HFF-Myc (cell line): Measurements from ENCODE around the gene ETNK2.

Source experiments
- DNase-seq: peaks from one replicate; pipeline ENCODE4 v3.0.0-alpha.2; 2011; ENCODE audit warnings: low read depth; ENCODE audit errors: extremely low read depth
- H3K4me3 ChIP-seq: replicated peaks from 2 replicates; pipeline ENCODE4 v1.5.1; 2011; ENCODE audit warnings: low read depth, mild to moderate bottlenecking, control low read depth, low read length
- TF ChIP-seq, protein P1 (sequence below): IDR thresholded peaks from 2 replicates; pipeline ENCODE4 v1.5.1; 2012; ENCODE audit warnings: mild to moderate bottlenecking, low read depth, low read length, control low read depth; ENCODE audit errors: missing control alignments

Gene ETNK2

DNA sequence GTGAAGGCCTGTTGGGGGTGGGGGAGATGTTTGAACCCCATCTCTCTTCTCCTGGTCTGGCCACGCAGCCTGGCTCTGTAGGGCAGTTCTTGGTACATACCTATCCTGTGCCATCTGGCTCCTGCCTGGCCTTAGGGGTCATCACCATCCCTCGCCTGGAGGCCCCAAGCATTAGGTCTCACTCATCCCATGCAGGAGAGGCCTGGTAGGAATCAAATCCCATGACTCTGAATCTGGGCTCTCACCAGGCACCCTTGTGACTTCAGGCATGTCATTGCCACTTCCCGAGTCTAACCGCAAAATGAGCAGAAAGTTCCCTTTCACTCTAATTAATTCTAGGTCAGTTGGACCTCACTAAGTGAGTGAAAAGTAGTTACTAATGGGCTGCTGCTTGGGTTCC lies 37.2 kb downstream of the ETNK2 start:
- no peak for DNase-seq
- TF ChIP-seq, protein P1, sequence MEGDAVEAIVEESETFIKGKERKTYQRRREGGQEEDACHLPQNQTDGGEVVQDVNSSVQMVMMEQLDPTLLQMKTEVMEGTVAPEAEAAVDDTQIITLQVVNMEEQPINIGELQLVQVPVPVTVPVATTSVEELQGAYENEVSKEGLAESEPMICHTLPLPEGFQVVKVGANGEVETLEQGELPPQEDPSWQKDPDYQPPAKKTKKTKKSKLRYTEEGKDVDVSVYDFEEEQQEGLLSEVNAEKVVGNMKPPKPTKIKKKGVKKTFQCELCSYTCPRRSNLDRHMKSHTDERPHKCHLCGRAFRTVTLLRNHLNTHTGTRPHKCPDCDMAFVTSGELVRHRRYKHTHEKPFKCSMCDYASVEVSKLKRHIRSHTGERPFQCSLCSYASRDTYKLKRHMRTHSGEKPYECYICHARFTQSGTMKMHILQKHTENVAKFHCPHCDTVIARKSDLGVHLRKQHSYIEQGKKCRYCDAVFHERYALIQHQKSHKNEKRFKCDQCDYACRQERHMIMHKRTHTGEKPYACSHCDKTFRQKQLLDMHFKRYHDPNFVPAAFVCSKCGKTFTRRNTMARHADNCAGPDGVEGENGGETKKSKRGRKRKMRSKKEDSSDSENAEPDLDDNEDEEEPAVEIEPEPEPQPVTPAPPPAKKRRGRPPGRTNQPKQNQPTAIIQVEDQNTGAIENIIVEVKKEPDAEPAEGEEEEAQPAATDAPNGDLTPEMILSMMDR = no peak
- H3K4me3 ChIP-seq = no peak overlapping the region

DNA sequence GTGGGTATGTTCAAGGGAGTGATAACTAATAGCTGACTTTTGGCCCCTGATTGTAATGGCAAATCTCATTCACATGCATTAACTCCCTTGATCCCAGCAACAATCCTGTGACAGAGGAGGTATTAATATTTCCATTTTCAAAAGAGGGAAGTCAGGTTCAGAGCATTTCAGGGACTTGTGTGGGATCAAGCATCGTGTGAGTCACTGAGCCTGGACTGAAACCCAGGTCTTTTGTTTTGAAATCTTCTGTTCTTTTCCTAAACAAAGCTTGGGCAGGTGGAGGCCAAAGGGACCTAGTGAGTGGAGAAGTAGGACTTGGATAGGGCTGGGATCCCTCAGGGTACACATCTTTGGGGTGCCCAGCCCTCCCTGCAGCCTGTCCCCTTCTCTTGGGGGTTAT lies 37.9 kb downstream of the ETNK2 start:
- H3K4me3 ChIP-seq = no peak overlapping the region
- no peak for DNase-seq
- TF ChIP-seq, protein P1 = no peak

DNA sequence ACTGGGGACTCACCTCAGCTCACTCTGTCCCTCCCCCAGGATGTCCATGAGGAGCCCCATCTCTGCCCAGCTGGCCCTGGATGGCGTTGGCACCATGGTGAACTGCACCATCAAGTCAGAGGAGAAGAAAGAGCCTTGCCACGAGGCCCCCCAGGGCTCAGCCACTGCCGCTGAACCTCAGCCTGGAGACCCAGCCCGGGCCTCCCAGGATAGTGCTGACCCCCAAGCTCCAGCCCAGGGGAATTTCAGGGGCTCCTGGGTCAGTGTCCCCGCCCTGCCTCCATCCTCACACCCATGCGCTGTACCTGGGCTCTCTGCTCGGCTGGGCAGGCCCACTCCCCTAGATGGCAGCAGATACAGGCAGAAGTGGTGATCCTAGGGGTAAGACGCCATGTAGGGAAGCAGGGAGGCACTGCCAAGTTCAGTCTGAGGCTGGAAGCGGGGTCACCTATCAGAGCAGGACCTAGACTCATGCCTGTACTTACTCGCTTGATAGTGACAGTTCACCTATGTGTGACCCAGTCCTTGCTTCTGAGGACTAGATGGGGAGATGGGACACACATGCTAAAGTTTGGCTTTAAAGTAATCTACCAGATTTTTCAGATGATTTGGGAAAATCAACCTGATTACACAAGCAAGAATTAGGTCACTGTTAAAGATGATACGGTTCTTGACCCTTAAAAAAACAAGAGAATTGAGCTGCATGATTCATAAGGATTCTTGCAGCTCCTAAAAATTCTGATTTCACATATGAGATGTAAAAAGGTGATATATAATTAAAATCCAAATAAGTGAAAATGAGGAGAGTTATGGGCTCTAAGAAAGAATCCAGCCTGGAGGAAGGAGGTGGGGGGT lies 38.7 kb downstream of the ETNK2 start:
- TF ChIP-seq, protein P1 = no peak
- no peak for DNase-seq
- H3K4me3 ChIP-seq = no peak overlapping the region

DNA sequence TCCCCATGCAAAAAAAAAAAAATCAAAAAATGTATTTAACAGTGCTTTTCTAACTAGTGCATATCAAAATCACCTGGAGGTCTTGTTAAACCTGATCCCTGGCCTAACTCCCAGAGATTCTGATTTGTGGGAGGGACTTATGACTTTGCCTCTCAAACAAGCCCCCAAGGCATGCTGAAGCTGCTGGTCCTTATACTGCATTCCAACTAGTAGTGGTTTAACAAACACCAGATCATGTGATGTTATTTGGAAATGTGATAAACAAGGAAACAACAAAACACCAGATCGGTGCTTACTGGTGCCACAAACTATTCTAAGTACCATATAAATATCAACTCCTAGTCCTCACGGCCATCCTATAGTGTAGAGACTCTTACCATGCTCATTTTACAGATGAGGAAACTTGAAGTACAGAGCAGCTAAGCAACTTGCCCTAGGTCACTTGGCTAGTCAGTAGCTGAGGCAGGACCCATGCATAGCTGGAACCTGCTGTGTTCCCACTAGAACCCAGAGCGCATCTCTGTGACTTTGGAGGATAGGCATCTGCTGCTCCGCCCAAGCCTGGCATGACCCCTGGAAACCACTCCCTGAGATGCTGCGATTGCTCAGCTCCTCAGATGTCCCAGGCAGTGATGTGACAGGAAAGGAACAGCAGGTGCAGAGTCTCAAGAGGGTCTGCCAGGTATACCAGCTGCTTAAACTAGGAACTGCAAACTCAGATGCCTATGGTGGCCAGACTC lies 40.8 kb downstream of the ETNK2 start:
- no peak overlapping the region for H3K4me3 ChIP-seq
- TF ChIP-seq, protein P1 = no peak
- no peak for DNase-seq

DNA sequence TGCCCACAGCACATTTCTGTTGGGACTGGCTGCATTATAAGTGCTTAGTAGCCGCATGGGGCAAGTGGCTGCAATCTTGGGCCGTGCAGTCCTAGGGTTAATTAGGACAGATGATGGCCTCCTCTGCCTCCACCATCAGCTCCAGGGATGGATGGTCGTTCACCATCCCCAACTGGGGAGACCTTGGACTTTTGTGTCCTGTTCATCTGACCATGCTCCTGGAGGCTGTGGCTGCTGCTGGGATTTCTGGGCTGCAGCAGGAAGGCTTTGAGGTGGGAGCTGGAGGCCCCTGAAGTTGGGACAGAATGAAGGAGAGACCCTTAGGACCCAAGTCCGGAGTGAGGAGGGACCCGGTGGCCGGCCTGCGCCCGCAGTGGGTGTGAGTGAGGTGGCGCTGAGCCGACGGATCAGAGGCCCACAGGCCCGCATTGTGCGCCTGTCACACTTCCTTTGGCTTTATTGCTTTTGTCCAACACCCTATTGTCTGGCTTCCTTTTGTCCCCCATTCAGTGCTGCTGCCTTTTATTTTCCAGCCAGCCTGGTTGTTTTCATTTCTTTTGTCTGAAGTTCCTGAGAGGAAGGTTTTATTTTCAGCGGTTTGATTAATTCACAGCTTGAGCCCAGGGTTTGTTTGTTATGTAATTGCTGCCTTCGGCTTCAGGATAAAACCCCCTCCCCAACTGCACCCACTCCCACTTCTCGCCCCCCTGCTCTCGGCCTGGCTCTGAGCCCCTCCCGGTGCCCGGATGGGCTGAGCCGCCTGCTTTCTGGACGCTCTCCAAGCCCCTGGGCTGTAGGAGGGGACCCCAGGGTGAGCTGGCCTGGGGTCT lies 43.3 kb downstream of the ETNK2 start:
- no peak overlapping the region for H3K4me3 ChIP-seq
- no peak for DNase-seq

DNA sequence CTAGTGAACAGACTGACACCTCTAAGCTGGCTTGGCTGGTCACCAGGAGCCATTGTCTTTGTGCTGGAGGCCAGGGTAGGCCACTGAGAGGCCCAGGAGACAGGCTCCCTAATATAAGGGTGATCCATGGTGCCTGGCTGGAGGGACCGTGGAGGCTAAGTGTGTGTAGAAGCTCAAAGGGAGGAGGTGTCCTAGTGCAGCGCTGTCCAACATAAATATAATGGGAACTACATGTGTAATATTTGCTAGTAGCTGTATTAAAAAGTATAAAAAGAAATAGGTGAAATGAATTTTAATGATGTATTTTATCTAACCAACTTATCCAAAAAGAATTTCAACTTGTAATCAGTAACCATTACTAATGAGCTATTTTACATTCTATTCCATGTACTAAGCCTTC lies 44.0 kb downstream of the ETNK2 start:
- no peak for DNase-seq
- H3K4me3 ChIP-seq = no peak overlapping the region
- TF ChIP-seq, protein P1 = no peak

More for the DNA sequence above, 43.3 kb downstream of the ETNK2 start:
- TF ChIP-seq, protein P1 = no peak
